LoVo (cell line): Measurements from ENCODE around the gene PDE9A.

Experiments
- DNase-seq: peaks from one replicate; pipeline ENCODE4 v3.0.0-alpha.2; 2016; ENCODE audit warnings: low spot score

Gene PDE9A

GRCh38 chr21:42739061-42739931, 85.9 kb downstream of the PDE9A start:
- no peak for DNase-seq

- DNase-seq, result no peak
Measured at GRCh38 chr21:42740405-42740909, 87.0 kb downstream of the PDE9A start.

- no peak for DNase-seq
Measured at GRCh38 chr21:42741066-42741465, 87.6 kb downstream of the PDE9A start.

GRCh38 chr21:42744520-42745445, 91.4 kb downstream of the PDE9A start:
- no peak for DNase-seq

- no peak for DNase-seq
Measured at GRCh38 chr21:42745511-42746239, 92.3 kb downstream of the PDE9A start.

GRCh38 chr21:42746240-42746592, 92.8 kb downstream of the PDE9A start:
- DNase-seq, result no peak

GRCh38 chr21:42746593-42747275, 93.3 kb downstream of the PDE9A start:
- no peak for DNase-seq

GRCh38 chr21:42747276-42747701, 93.9 kb downstream of the PDE9A start:
- DNase-seq, result no peak

GRCh38 chr21:42747746-42748351, 94.4 kb downstream of the PDE9A start:
- DNase-seq, result no peak

GRCh38 chr21:42748620-42749176, 95.3 kb downstream of the PDE9A start:
- DNase-seq, result no peak

GRCh38 chr21:42750737-42751530, 97.5 kb downstream of the PDE9A start:
- DNase-seq, result no peak

- no peak for DNase-seq
Measured at GRCh38 chr21:42751866-42752265, 98.4 kb downstream of the PDE9A start.

- no peak for DNase-seq
Measured at GRCh38 chr21:42753804-42754203, 100.4 kb downstream of the PDE9A start.

GRCh38 chr21:42754270-42754933, 101.0 kb downstream of the PDE9A start:
- no peak for DNase-seq

GRCh38 chr21:42755031-42755665, 101.7 kb downstream of the PDE9A start:
- DNase-seq, result no peak

- no peak for DNase-seq
Measured at GRCh38 chr21:42755766-42756579, 102.6 kb downstream of the PDE9A start.

- DNase-seq, result no peak
Measured at GRCh38 chr21:42756580-42757250, 103.3 kb downstream of the PDE9A start.
